NT2/D1 (cell line): Measurements from ENCODE around the gene C2orf68.

ENCODE experiments used
- SUZ12 ChIP-seq: IDR thresholded peaks from 2 replicates; pipeline ENCODE4 v1.6.1; 2011; ENCODE audit not compliant: insufficient read length, insufficient read depth; ENCODE audit errors: extremely low read depth
- YY1 ChIP-seq: IDR thresholded peaks from 2 replicates; pipeline ENCODE4 v1.6.1; 2011; ENCODE audit not compliant: insufficient read length, insufficient read depth
- ZNF274 ChIP-seq: IDR thresholded peaks from 2 replicates; pipeline ENCODE4 v1.6.1; 2011; ENCODE audit warnings: mild to moderate bottlenecking, low read depth, low read length

DNA sequence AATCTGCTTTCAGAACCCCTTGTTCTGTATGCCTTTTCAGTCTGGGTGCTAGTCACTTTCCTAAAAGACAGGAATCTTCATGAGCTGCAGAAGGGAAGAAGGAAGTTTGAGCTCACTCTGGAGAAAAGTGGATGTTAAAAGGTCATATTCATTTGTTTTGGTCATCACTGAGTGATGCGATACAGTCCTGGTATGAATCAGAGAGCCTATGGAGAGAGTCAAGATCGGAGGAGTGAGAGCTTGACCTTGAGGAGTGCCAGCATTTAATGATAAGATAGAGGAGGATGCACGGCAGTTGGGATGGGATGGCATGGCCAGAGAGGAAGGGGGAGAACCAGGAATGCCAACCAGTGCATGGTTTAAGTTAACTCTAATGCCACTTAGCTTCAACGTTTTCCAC lies 23.8 kb upstream of the C2orf68 start:
- TF ChIP-seq YY1 = no peak
- TF ChIP-seq SUZ12 = no peak
- TF ChIP-seq ZNF274 = no peak
